Activated CD4-positive, alpha-beta T cell treated with anti-CD3 and anti-CD28 coated beads, Interleukin-2, amount 50 U/mL, for 4 hours (primary cell): ENCODE results near the gene SMARCB1.

ENCODE experiments used
- DNase-seq, 2 experiments: peaks; one replicate each; pipeline ENCODE4 v3.0.0-alpha.2; 2020

The SMARCB1 gene

DNA sequence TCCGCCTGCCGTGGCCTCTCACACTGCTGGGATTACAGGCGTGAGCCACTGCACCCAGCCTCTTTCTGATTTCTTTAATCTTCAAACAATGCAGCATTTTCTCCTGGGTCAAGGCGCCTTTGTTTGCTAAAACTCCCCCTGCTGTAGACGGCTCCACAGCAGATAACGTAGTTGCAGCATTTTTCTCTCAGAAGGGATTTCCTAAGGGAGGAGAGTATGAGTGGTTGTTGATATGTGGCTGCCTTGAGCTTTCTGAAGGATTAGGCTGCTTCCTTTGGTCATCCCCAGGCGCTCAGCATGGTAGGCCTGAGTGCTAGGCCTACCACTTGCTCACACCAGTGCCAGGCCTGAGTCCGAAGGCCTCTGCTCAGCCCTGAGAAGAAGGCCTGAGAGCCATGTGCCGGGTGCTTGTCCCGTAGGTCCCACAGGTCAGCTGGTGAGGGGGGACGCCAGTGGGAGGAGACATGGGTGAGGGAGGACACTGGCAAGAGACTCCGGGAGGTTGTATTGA is 18.1 kb downstream of the SMARCB1 start:
- DNase-seq, result no peak

GRCh38 chr22:23806837-23807236 is 20.1 kb downstream of the SMARCB1 start:
- no peak for DNase-seq

DNA sequence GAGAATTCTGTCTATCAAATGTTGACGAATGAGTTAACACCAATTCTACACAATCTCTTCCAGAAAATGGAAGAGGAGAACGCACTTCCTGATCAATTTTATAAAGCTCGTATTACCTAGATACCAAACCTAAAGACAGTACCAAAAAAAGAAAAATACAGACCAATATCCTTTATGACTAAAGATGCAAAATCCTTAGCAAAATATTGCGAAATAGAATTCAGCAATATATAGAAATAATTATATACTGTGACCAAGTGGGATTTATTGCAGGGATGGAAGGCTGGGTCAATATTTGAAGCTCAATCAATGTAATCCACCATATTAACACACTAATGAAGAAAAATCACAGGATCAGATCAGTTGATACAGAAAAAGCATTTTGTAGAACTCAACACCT is 25.6 kb downstream of the SMARCB1 start:
- no peak for DNase-seq

DNA sequence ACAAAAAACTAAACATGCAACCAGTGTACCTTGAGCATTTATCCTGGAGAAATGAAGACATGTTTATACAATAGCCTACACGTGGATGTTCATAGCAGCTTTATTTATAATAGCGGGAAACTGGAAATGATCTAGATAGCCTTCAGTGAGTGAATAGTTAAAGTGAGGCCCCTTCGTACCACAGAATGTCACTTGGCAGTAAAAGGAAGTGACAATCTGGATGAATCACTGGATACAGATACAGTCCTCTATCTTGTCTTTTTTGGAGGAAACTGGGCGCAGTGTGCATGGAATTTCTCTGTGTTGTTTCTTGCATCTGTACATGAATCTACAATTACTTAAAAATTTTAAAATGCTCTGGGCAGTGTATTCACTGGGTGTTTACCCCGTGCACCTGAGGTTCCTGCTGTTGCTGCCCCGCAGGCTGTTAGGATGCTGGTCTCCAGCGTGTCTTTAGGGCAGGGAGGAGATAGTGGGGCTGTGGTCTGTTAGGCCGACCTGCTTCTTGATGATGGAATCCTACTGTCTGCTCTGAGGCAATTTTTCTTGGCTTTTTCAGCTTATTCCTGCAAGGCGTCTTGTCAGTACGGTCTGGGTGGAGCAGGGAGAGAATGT is 28.9 kb downstream of the SMARCB1 start:
- DNase-seq, result no peak

GRCh38 chr22:23816156-23816976 is 29.6 kb downstream of the SMARCB1 start:
- no peak for DNase-seq

GRCh38 chr22:23817146-23817545 is 30.4 kb downstream of the SMARCB1 start:
- DNase-seq, result no peak

GRCh38 chr22:23818541-23818940 is 31.8 kb downstream of the SMARCB1 start:
- DNase-seq, result no peak

DNA sequence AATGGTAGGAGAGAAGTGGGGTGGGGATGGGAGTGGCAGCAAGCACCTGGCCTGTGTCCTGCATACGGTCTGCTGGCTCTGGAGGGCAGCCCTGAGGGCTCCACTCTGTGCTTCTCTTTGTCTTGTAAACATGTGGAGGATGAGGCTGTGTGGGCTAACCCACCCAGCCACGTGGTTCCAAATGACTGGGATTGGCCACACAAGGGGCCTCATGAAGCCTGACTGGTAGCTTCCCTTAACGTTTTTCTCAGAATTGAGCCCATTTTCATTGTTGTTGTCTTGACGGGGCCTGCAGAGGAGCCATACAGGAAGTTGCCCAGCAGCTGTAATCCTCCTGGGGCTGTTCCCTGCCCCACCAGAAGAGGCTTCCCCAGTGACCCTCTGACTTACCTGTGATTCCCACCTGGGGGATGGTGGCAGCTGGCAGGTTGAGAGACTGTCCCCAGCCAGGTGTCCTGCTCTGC is 34.0 kb downstream of the SMARCB1 start:
- DNase-seq, result no peak

DNA sequence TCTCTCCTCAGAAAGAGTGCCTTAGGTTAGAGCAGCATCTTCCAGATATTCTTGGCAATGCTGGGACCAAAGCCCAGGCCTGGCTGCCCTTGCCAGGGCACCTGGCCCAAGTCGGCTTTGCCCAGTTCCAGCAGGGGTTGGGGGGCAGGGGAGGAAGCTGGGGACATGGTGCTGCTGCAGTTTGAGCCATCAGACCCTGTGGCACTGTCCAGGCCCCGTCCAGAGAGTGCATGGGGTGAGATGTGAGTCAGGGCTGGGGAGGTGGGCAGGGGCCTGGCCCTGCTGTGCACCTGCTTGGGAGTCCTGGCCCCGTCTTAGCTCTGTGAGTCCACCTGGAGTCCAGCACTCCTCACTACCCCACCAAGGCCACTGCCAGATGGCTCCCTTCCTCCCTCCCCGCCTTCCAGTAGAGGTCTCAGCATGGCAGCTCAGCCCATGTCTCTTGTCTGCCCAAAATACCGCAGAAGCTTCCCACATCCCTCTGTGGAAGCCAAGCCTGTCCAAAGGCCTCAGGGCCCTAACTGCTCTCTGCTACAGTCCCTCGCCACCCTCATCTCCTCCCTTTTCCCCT is 35.4 kb downstream of the SMARCB1 start:
- DNase-seq, result no peak

GRCh38 chr22:23823331-23823791 is 36.6 kb downstream of the SMARCB1 start:
- no peak for DNase-seq

DNA sequence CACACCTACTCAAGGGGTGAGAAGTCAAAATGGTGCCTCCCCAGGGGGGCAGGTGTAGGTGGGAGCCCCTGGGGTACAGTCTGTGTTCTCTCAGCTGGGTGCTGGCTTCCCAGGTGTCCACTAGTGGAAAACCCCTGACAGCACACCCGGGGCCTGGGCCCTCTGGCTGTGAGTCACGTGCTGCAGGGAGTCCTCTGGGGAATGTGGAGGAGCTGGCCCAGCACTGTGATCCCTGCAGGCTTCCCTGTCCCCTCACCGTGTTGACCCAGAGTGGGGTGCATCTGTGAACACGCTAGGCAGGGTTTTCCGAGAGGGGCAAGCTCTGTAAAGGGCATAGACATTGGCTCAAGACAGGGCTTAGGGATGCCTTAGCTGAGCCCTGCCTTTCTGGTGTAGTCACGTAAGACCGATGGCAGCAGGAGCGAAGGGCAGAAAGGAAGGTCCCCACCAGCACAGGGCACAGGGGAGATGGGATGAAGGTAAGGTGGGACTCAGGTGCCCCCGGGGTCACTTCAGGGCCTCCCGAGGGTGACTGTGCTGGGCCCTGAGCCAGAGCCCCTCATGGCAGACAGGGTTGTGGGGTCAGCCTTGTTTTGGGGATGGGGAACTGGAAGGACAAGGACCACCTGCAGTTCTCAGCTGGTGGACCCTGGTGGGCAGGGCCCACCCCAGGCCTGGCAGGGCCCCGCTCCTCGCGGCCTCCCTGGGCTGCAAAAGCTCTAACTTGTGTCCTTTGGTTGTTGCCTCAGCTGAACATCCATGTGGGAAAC is 37.9 kb downstream of the SMARCB1 start:
- DNase-seq, result no peak

DNA sequence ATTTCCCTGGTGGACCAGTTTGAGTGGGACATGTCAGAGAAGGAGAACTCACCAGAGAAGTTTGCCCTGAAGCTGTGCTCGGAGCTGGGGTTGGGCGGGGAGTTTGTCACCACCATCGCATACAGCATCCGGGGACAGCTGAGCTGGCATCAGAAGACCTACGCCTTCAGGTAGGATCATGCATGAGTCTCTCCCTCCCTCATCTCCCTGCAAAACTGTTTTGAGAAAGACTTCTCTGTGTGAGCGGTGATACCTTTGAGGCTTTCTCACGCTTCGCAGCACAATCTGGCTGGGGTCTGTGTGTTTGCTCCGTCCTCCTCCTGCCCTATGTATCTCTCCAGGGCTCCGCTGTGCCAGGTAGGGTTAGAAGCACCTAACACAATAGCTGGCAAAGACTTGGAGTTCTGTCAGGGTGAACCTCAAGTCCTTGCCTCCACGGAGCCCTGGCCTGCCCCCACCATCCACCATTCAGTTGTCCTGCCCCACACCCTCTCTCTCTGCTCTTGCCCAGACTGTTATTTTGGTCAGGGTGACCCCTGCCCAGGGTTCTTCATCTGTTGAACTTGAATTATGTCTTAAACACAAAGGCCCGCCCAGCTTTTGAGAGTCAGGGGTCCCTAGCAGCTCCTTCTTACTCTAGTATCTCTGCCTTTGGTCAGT is 38.6 kb downstream of the SMARCB1 start:
- no peak for DNase-seq

- no peak for DNase-seq
Measured at GRCh38 chr22:23826510-23827350, 40.0 kb downstream of the SMARCB1 start.

GRCh38 chr22:23827351-23827995 is 40.7 kb downstream of the SMARCB1 start:
- no peak for DNase-seq

- DNase-seq, result no peak
Measured at GRCh38 chr22:23828800-23829680, 42.3 kb downstream of the SMARCB1 start.

DNA sequence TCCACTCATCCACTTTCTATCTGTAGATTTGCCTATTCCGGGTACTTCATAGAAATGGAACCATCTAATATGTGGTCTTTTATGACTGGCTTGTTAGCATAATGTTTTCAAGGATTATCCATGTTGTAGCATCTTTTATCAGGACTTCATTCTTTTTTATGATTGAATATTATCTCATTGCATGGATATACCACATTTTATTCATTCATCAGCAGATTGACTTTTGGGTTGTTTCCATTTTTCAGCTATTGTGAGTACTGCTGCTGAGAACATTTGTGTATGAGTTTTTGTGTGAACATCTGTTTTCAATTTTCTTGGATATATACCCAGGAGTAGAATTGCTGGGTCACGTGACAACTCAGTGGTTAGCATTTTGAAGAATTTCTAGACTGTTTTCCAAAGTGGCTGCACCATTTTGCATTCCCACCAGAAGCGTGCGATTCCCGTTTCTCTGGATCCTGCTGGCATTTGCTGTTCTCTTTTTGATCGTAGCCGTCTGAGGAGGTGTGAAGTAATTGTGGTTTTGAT is 43.1 kb downstream of the SMARCB1 start:
- DNase-seq, result no peak

GRCh38 chr22:23831261-23831660 is 44.5 kb downstream of the SMARCB1 start:
- DNase-seq, result no peak

- no peak for DNase-seq
Measured at GRCh38 chr22:23831781-23832180, 45.0 kb downstream of the SMARCB1 start.

DNA sequence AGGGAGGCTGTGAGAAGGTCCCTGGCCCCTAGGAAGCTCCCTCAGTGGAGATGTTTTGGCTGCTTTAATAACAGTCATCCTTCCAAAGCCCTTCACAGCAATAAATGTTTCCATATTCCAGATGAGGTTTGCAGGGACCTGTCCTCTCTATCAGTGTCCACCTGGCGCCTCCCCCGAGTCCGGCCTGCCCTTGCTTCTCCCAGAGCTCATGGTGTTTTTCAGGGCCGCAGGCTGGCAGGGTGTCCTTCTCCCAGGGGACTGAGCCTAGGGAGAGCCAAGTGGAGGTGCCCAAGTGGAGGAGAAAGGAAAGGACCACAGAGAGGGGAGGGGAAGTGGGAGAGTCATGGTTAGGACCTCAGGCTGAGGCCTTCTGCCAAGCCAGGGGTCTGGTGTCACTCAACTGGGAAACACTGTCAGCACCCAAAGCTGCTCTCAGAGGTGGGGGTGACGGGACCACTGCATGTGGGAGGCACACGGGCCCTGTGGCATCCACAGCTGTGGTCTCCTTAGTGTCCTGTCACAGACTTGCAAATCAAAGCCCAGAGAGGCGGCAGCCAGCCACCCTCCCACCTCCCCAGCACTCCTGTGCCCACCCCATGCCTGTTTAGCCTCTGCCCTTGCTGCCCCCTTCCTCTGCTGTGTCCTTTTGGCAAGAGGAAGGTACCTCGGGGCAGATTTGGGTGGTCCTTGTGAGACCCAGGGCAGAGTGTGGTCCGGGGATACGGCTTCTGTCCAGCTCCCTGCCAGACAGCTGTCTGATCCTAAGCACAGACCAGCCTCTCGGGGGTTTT is 45.7 kb downstream of the SMARCB1 start:
- DNase-seq, result no peak
